HepG2 (cell line): ENCODE data around the gene TMEM217. TPM values are rescaled to one million over a fixed set of nuclear protein-coding genes. Genes with fewer than 3 reads are reported as not detected.

Experiments used
- GTF3A ChIP-seq: sonication (generic); formaldehyde crosslinking; conservative IDR thresholded peaks from 2 replicates; pipeline ENCODE4 v1.4.0; 2020; ENCODE audit warnings: mild to moderate bottlenecking, missing genetic modification reagents
- NR2F2 ChIP-seq: IDR thresholded peaks from 2 replicates; pipeline ENCODE4 v1.6.1; 2012; ENCODE audit warnings: low read depth, inconsistent platforms, borderline replicate concordance
- ZKSCAN8 ChIP-seq: IDR thresholded peaks from 2 replicates; pipeline ENCODE4 v1.6.1; 2016; ENCODE audit warnings: borderline replicate concordance, missing genetic modification reagents, missing compliant biosample characterization
- ZMYM3 ChIP-seq: sonication (generic); formaldehyde crosslinking; IDR thresholded peaks from 2 replicates; pipeline ENCODE4 v1.5.1; 2020; ENCODE audit warnings: mild to moderate bottlenecking, missing genetic modification reagents
- ZNF263 ChIP-seq: sonication (generic); formaldehyde crosslinking; IDR thresholded peaks from 2 replicates; pipeline ENCODE4 v1.4.0; 2020; ENCODE audit warnings: missing genetic modification reagents
- ZNF383 ChIP-seq: sonication (generic); formaldehyde crosslinking; IDR thresholded peaks from 2 replicates; pipeline ENCODE4 v1.4.0; 2020; ENCODE audit warnings: missing genetic modification reagents, mild to moderate bottlenecking, borderline replicate concordance
- ZNF619 ChIP-seq: sonication (generic); formaldehyde crosslinking; IDR thresholded peaks from 2 replicates; pipeline ENCODE4 v1.4.0; 2020; ENCODE audit warnings: mild to moderate bottlenecking, missing genetic modification reagents
- ZNF891 ChIP-seq: sonication (generic); formaldehyde crosslinking; IDR thresholded peaks from 2 replicates; pipeline ENCODE4 v1.5.0; 2020; ENCODE audit warnings: mild to moderate bottlenecking, missing genetic modification reagents
- polyA plus RNA-seq, 8 experiments: library from polyadenylated mRNA; depleted of rRNA in 3 of 8; stranded (reverse) in 7 of 8; unstranded in 1 of 8; fragments of >200 nt; fragmentation: Illumina TruSeq in 4 of 8; extraction: Trizol in 4 of 8; gene quantifications; 2 replicates each; pipeline versions ENCODE4 v1.2.1 to v1.2.3, GENCODE V29; 2011 to 2016; ENCODE audit warnings: low read depth in 4 of 8, missing spikeins in 1 of 8, mixed read lengths in 1 of 8; ENCODE audit not compliant: insufficient read depth in 1 of 8
- total RNA-seq, 5 experiments: library from RNA; depleted of rRNA; stranded (reverse); fragments of >200 nt; fragmentation: Illumina TruSeq; extraction: Trizol; gene quantifications; 2 replicates each; pipeline ENCODE4 v1.2.3, GENCODE V29; 2016; ENCODE audit warnings: low read depth in 1 of 5
- TF ChIP-seq, protein P1 (sequence below): sonication (generic); formaldehyde crosslinking; IDR thresholded peaks from 2 replicates; pipeline ENCODE4 v1.4.0; 2020; ENCODE audit warnings: missing genetic modification reagents
- TF ChIP-seq, protein P2 (sequence below): sonication (generic); formaldehyde crosslinking; IDR thresholded peaks from 2 replicates; pipeline ENCODE4 v1.5.0; 2020; ENCODE audit warnings: mild to moderate bottlenecking, missing genetic modification reagents, borderline replicate concordance

Gene TMEM217
- total and polyA plus RNA-seq, 2 of the 13 experiments (the other 11 are each of a cell fraction or from before 2014, with no cell fraction given) = 2.3 to 3.4 TPM

DNA sequence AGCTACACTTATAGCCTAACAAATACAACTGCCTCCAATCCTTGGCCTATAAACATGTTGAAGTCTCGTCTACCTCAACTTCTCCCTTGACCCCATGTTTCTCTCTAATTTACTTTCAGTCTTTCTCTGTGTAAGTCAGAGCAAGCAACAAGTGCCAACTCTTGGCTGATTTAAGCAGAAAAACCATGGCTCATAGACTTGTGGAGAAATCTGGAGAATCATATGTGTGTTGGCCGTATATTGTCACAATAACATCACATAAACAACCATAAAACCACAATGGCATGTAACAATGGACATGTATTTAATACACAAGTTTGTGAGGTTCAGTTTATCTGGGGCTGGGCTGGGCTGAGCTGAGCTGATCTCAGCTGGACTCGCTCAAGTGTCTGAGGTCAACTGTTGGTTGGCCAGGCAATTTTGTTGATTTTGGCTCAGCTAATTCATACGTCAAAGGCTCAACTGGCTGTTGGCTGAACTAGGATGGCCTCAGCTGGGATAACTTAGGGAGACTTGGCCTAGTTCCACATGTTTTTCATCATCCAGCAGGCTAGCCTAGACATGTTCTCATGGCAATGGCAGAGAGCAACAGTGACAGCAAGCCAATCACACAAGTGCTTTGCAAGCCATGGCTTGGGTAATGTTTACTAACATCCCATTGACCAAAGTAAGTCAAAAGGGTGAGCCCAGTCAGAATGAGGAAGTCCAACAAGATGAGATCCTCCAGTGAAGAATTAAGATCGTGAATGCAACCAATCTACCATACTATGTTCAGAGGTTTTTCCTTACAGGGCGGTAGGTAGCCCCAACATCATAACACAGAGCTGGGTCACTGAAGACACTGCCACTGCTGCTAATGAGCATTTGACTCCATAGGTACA is 13.3 kb downstream of the TMEM217 start (continued):
- TF ChIP-seq, protein P1, sequence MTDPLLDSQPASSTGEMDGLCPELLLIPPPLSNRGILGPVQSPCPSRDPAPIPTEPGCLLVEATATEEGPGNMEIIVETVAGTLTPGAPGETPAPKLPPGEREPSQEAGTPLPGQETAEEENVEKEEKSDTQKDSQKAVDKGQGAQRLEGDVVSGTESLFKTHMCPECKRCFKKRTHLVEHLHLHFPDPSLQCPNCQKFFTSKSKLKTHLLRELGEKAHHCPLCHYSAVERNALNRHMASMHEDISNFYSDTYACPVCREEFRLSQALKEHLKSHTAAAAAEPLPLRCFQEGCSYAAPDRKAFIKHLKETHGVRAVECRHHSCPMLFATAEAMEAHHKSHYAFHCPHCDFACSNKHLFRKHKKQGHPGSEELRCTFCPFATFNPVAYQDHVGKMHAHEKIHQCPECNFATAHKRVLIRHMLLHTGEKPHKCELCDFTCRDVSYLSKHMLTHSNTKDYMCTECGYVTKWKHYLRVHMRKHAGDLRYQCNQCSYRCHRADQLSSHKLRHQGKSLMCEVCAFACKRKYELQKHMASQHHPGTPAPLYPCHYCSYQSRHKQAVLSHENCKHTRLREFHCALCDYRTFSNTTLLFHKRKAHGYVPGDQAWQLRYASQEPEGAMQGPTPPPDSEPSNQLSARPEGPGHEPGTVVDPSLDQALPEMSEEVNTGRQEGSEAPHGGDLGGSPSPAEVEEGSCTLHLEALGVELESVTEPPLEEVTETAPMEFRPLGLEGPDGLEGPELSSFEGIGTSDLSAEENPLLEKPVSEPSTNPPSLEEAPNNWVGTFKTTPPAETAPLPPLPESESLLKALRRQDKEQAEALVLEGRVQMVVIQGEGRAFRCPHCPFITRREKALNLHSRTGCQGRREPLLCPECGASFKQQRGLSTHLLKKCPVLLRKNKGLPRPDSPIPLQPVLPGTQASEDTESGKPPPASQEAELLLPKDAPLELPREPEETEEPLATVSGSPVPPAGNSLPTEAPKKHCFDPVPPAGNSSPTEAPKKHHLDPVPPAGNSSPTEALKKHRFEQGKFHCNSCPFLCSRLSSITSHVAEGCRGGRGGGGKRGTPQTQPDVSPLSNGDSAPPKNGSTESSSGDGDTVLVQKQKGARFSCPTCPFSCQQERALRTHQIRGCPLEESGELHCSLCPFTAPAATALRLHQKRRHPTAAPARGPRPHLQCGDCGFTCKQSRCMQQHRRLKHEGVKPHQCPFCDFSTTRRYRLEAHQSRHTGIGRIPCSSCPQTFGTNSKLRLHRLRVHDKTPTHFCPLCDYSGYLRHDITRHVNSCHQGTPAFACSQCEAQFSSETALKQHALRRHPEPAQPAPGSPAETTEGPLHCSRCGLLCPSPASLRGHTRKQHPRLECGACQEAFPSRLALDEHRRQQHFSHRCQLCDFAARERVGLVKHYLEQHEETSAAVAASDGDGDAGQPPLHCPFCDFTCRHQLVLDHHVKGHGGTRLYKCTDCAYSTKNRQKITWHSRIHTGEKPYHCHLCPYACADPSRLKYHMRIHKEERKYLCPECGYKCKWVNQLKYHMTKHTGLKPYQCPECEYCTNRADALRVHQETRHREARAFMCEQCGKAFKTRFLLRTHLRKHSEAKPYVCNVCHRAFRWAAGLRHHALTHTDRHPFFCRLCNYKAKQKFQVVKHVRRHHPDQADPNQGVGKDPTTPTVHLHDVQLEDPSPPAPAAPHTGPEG = 0 out of 2 replicates have a peak, but pooled peaks have one; percentile 56
- TF ChIP-seq ZKSCAN8 (CRISPR knock-in tag) (peak; percentile 51; the same call in 1 of the 2 replicates), NR2F2 (no peak), GTF3A (CRISPR knock-in tag) (no peak), ZNF891 (peak; percentile 69; the same call in 1 of the 2 replicates), ZMYM3 (CRISPR knock-in tag) (peak; percentile 42; the same call in 1 of the 2 replicates), ZNF383 (CRISPR knock-in tag) (no peak), ZNF619 (CRISPR knock-in tag) (no peak), ZNF263 (CRISPR knock-in tag) (peak; percentile 61; the same call in 1 of the 2 replicates)
- TF ChIP-seq, protein P2, sequence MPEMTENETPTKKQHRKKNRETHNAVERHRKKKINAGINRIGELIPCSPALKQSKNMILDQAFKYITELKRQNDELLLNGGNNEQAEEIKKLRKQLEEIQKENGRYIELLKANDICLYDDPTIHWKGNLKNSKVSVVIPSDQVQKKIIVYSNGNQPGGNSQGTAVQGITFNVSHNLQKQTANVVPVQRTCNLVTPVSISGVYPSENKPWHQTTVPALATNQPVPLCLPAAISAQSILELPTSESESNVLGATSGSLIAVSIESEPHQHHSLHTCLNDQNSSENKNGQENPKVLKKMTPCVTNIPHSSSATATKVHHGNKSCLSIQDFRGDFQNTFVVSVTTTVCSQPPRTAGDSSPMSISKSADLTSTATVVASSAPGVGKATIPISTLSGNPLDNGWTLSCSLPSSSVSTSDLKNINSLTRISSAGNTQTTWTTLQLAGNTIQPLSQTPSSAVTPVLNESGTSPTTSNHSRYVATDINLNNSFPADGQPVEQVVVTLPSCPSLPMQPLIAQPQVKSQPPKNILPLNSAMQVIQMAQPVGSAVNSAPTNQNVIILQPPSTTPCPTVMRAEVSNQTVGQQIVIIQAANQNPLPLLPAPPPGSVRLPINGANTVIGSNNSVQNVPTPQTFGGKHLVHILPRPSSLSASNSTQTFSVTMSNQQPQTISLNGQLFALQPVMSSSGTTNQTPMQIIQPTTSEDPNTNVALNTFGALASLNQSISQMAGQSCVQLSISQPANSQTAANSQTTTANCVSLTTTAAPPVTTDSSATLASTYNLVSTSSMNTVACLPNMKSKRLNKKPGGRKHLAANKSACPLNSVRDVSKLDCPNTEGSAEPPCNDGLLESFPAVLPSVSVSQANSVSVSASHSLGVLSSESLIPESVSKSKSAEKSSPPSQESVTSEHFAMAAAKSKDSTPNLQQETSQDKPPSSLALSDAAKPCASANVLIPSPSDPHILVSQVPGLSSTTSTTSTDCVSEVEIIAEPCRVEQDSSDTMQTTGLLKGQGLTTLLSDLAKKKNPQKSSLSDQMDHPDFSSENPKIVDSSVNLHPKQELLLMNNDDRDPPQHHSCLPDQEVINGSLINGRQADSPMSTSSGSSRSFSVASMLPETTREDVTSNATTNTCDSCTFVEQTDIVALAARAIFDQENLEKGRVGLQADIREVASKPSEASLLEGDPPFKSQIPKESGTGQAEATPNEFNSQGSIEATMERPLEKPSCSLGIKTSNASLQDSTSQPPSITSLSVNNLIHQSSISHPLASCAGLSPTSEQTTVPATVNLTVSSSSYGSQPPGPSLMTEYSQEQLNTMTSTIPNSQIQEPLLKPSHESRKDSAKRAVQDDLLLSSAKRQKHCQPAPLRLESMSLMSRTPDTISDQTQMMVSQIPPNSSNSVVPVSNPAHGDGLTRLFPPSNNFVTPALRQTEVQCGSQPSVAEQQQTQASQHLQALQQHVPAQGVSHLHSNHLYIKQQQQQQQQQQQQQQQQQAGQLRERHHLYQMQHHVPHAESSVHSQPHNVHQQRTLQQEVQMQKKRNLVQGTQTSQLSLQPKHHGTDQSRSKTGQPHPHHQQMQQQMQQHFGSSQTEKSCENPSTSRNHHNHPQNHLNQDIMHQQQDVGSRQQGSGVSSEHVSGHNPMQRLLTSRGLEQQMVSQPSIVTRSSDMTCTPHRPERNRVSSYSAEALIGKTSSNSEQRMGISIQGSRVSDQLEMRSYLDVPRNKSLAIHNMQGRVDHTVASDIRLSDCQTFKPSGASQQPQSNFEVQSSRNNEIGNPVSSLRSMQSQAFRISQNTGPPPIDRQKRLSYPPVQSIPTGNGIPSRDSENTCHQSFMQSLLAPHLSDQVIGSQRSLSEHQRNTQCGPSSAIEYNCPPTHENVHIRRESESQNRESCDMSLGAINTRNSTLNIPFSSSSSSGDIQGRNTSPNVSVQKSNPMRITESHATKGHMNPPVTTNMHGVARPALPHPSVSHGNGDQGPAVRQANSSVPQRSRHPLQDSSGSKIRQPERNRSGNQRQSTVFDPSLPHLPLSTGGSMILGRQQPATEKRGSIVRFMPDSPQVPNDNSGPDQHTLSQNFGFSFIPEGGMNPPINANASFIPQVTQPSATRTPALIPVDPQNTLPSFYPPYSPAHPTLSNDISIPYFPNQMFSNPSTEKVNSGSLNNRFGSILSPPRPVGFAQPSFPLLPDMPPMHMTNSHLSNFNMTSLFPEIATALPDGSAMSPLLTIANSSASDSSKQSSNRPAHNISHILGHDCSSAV (CRISPR knock-in tag) = no peak
